Liver (tissue), 3 donors: ENCODE results near the gene TBC1D1.

Experiments
- FOXA2 ChIP-seq: IDR thresholded peaks from 2 replicates; pipeline ENCODE4 v1.6.1; 2016; ENCODE audit warnings: antibody characterized with exemption
- GABPA ChIP-seq, 2 donors: IDR thresholded peaks in 1 of 2; conservative IDR thresholded peaks in 1 of 2; 2 replicates each; pipeline ENCODE4 v1.6.1; 2016; ENCODE audit warnings: antibody characterized with exemption in 2 of 2, mild to moderate bottlenecking in 1 of 2, moderate library complexity in 1 of 2
- JUND ChIP-seq, 2 donors: IDR thresholded peaks; 2 replicates each; pipeline ENCODE4 v1.6.1; 2016; ENCODE audit warnings: antibody characterized with exemption in 2 of 2
- RAD21 ChIP-seq, 2 donors: IDR thresholded peaks; 2 replicates each; pipeline ENCODE4 v1.6.1; 2016; ENCODE audit warnings: antibody characterized with exemption in 2 of 2, mild to moderate bottlenecking in 2 of 2
- TAF1 ChIP-seq: conservative IDR thresholded peaks from 2 replicates; pipeline ENCODE4 v1.6.1; 2016; ENCODE audit warnings: antibody characterized with exemption, mild to moderate bottlenecking
- YY1 ChIP-seq: IDR thresholded peaks from 2 replicates; pipeline ENCODE4 v1.6.1; 2016; ENCODE audit warnings: antibody characterized with exemption, mild to moderate bottlenecking
- TF ChIP-seq, protein P1 (sequence below): IDR thresholded peaks from 2 replicates; pipeline ENCODE4 v1.6.1; 2016; ENCODE audit warnings: antibody characterized with exemption
- TF ChIP-seq, protein P2 (sequence below): fragments of 150-350 bp; IDR thresholded peaks from 2 replicates; pipeline ENCODE4 v1.5.1; 2017; ENCODE audit warnings: improper control_type of control experiment, low read depth, low read length; ENCODE audit not compliant: missing input control
- donor health status: healthy.
- donor health status: healthy.

DNA sequence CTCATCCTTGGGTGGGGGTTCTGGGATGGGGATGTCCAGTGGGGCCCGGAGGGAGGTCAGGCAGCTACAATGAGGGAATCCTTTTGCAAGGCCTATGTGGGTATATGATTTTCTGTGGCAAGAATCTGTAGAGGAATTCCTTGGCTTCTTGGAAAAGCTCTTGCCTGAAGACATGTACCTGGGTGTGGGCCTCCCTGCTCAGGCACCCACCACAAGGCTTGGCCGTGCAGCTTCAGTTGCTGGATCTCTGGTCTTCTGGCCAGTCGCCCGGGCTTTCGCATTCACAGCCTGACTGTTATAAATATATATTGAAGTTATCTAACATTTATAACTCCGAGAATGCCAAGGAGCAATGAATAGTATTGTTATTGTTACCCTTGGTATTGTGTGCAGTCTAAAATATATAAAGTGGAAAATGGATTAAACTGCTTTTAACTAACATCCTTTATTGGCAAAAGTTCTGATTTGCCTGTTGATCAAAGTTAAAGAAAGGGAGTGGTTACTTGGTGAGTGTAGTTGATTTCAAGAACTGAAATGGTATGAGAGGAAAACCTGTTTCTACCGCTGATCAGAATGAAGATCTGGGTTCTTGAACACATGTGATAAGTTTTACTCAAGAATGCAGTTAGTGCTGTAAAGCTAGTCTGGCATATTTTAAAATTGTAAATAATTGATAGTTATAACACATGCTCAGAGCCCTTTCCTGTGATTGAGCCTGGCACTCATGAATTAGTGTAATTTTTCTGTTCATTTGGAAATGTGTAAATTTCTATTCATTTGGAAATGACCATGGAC lies 105.3 kb downstream of the TBC1D1 start:
- no peak for TF ChIP-seq YY1
- TF ChIP-seq, protein P1, sequence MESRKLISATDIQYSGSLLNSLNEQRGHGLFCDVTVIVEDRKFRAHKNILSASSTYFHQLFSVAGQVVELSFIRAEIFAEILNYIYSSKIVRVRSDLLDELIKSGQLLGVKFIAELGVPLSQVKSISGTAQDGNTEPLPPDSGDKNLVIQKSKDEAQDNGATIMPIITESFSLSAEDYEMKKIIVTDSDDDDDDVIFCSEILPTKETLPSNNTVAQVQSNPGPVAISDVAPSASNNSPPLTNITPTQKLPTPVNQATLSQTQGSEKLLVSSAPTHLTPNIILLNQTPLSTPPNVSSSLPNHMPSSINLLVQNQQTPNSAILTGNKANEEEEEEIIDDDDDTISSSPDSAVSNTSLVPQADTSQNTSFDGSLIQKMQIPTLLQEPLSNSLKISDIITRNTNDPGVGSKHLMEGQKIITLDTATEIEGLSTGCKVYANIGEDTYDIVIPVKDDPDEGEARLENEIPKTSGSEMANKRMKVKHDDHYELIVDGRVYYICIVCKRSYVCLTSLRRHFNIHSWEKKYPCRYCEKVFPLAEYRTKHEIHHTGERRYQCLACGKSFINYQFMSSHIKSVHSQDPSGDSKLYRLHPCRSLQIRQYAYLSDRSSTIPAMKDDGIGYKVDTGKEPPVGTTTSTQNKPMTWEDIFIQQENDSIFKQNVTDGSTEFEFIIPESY = no peak
- TF ChIP-seq, protein P2, sequence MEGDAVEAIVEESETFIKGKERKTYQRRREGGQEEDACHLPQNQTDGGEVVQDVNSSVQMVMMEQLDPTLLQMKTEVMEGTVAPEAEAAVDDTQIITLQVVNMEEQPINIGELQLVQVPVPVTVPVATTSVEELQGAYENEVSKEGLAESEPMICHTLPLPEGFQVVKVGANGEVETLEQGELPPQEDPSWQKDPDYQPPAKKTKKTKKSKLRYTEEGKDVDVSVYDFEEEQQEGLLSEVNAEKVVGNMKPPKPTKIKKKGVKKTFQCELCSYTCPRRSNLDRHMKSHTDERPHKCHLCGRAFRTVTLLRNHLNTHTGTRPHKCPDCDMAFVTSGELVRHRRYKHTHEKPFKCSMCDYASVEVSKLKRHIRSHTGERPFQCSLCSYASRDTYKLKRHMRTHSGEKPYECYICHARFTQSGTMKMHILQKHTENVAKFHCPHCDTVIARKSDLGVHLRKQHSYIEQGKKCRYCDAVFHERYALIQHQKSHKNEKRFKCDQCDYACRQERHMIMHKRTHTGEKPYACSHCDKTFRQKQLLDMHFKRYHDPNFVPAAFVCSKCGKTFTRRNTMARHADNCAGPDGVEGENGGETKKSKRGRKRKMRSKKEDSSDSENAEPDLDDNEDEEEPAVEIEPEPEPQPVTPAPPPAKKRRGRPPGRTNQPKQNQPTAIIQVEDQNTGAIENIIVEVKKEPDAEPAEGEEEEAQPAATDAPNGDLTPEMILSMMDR = no peak
- TF ChIP-seq TAF1 = no peak
- TF ChIP-seq GABPA (IDR thresholded peaks at IDR 0.05 in 1 of 2, conservative IDR thresholded peaks at IDR 0.05 in 1 of 2) = no peak
- no peak for TF ChIP-seq FOXA2
- TF ChIP-seq RAD21 (IDR thresholded peaks at IDR 0.05) = no peak
- no peak for TF ChIP-seq JUND (IDR thresholded peaks at IDR 0.05)
